ENCODE data around the gene USP21. TPM values are rescaled to one million over a fixed set of nuclear protein-coding genes. Genes with fewer than 3 reads are reported as not detected.

The USP21 gene
- total and polyA plus RNA-seq, 9 of the 15 experiments (the other 6 are each of a cell fraction or from before 2014, with no cell fraction given), result 4.9 to 52.4 (median 21.6) TPM

DNA sequence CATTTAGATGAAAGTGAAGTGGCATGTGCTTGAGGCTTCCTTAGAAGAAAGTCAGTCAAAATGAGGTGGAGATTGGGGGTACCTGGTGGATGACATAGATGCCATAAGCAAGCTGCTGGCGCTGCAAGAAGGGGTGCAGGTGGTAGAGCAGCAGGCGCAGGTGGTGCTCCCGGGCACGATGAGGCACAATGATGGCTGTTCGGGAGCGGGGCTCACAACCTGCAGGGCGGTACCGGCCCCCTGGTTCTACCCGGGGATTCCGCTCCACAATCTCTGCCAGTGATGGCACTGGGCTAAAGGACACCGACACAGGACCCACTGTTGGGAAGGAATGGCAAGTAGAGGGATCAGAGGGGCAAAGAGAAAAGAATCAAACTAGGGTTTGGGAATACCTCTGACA, 15.6 kb downstream of the USP21 start:
- no peak overlapping the region for H3K27ac ChIP-seq (ENCODE audit: extremely low read depth, low read depth, low read length)
- no peak overlapping the region for H3K4me2 ChIP-seq (ENCODE audit: insufficient read depth, low read length)

DNA sequence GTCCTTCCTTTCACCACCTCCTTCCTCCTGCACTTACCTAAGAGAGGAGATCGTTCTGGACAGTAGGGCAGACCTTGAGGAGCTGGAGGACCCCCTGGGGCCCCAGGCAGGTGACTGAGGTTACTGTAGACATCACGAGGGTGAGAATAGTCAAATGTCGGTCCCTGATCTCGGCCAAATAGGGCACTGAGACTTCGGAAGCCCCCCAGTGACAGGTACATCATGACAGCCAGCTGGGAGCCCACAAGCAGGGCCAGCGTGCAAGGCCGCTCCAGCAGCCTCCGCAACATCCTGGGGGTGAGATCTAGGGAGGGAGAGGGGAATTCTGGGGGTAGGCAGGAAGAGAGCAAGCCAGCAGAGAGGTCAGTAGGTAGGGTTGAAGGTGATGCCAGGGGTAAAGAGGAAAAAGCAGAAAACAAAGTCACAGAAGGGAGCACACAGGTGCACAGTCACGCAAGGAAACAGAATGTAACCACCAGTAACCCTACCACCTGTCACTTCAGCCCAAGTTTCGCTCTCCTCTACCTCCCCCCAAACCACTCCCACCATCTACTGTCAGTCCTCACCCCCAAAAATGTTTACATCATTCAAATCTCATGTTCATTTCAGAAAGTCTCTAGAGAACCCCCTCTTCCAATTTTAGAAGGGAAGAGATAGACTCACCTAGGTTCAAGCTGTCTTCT, 16.6 kb downstream of the USP21 start:
- FAIRE-seq, result no peak
- Histone ChIP-seq H2AFZ (ENCODE audit: low read depth, low read length) (no peak overlapping the region), H3K79me2 (ENCODE audit: control insufficient read depth, insufficient read depth, low read length) (peaks cover 26% of the 10 kb centered on the region), H3K4me2 (ENCODE audit: insufficient read depth, low read length) (peak overlapping the region; percentile 99), H3K4me3 (peak overlapping the region; percentile 90), H3K9ac (ENCODE audit: insufficient read depth in 1 of 2, low read depth in 2 of 2, low read length in 2 of 2) (peak overlapping the region; percentile 87 to 96), H3K4me1 (replicated peaks in 1 of 2; ENCODE audit: control insufficient read depth in 2 of 2, insufficient read depth in 2 of 2, low read length in 2 of 2) (peaks cover 15 to 38% of the 10 kb centered on the region in 2 experiments; a peak in 4 of 5 replicates), H3K27me3 (ENCODE audit: control insufficient read depth in 2 of 2, insufficient read depth in 2 of 2, low read length in 2 of 2) (no peaks in the 10 kb centered on the region), H3K9me1 (ENCODE audit: control insufficient read depth, insufficient read depth, low read length) (no peaks in the 10 kb centered on the region), H3K9me3 (replicated peaks; ENCODE audit: control insufficient read depth, insufficient read depth, low read depth, low read length) (no peaks in the 10 kb centered on the region), H3K36me3 (ENCODE audit: control insufficient read depth, insufficient read depth, low read length) (peaks cover 54% of the 10 kb centered on the region), H3K27ac (ENCODE audit: extremely low read depth, low read depth, low read length) (no peak overlapping the region), H4K20me1 (replicated peaks; ENCODE audit: control insufficient read depth, insufficient read depth, low read length) (no peaks in the 10 kb centered on the region)
- in situ Hi-C loops (cut with MboI), result no loop called here
- intact Hi-C loops (cut with micrococcal nuclease), result loop anchor here (2.0 to 10.0 kb wide), 2 partner anchors 17 to 341 kb away; partner anchors contain the start of gene USP21
- TF ChIP-seq, protein P1, sequence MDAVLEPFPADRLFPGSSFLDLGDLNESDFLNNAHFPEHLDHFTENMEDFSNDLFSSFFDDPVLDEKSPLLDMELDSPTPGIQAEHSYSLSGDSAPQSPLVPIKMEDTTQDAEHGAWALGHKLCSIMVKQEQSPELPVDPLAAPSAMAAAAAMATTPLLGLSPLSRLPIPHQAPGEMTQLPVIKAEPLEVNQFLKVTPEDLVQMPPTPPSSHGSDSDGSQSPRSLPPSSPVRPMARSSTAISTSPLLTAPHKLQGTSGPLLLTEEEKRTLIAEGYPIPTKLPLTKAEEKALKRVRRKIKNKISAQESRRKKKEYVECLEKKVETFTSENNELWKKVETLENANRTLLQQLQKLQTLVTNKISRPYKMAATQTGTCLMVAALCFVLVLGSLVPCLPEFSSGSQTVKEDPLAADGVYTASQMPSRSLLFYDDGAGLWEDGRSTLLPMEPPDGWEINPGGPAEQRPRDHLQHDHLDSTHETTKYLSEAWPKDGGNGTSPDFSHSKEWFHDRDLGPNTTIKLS (IDR thresholded peaks at IDR 0.05; ENCODE audit: borderline replicate concordance, low read depth), result no peak
- 0 out of 2 replicates have a peak, but pooled peaks have one; percentile 28 for TF ChIP-seq RBFOX2 (IDR thresholded peaks at IDR 0.05; ENCODE audit: low read depth, low read length)
- POLR2A ChIA-PET, result interaction anchor here (0.5 to 2.3 kb wide), 6 partner anchors 9 to 331 kb away, joined by 3 to 33 read pairs (median 3); partner anchors contain the start of gene PPOX
- ATAC-seq, result no peak
- WGBS (ENCODE audit: insufficient coverage, low coverage, missing lambda C conversion rate), result 78% methylated on average over 7 of the region's 10 CpGs
- no peak for DNase-seq (ENCODE audit: extremely low read depth in 1 of 4, low spot score in 3 of 4)
- CTCF ChIA-PET (ENCODE audit: low intra/inter-chr PET ratio), result no interaction called here
- BruUV-seq (replicated peaks), result TSS peak; percentile 45

More for the DNA sequence above, 15.6 kb downstream of the USP21 start:
- no peak for ATAC-seq
- no peaks in the 10 kb centered on the region for H4K20me1 ChIP-seq (replicated peaks; ENCODE audit: control insufficient read depth, insufficient read depth, low read length)
- peaks cover 15 to 38% of the 10 kb centered on the region in 2 experiments; a peak in 4 of 5 replicates for H3K4me1 ChIP-seq (replicated peaks in 1 of 2; ENCODE audit: control insufficient read depth in 2 of 2, insufficient read depth in 2 of 2, low read length in 2 of 2)
- no peak for DNase-seq (ENCODE audit: extremely low read depth in 1 of 4, low spot score in 3 of 4)
- no peak overlapping the region for H3K4me3 ChIP-seq
- intact Hi-C loops (cut with micrococcal nuclease) (loop anchor here (10.0 kb wide), 1 partner anchor 340 kb away; no protein-coding TSS in a partner anchor), in situ Hi-C loops (cut with MboI) (no loop called here)
- TF ChIP-seq TAF7 (tag; IDR thresholded peaks at IDR 0.05) (no peak), NCOA1 (IDR thresholded peaks at IDR 0.05; ENCODE audit: low read depth) (no peak), RBFOX2 (IDR thresholded peaks at IDR 0.05; ENCODE audit: low read depth, low read length) (peak; percentile 34; the same call in 1 of the 2 replicates)
- H3K9me1 ChIP-seq (ENCODE audit: control insufficient read depth, insufficient read depth, low read length), result no peaks in the 10 kb centered on the region
- peak overlapping the region in 1 of 2 experiments; percentile 22; a peak in 1 of 4 replicates for H3K9ac ChIP-seq (ENCODE audit: insufficient read depth in 1 of 2, low read depth in 2 of 2, low read length in 2 of 2)
- no peak overlapping the region for H2AFZ ChIP-seq (ENCODE audit: low read depth, low read length)
- ChIA-PET POLR2A (interaction anchor here (0.5 to 1.1 kb wide), 2 partner anchors 9 to 196 kb away, joined by 3 to 4 read pairs; partner anchors contain the start of gene PPOX), CTCF (ENCODE audit: low intra/inter-chr PET ratio) (interaction anchor here (0.7 kb wide), 1 partner anchor 131 kb away, joined by 3 read pairs; no protein-coding TSS in a partner anchor)
- H3K79me2 ChIP-seq (ENCODE audit: control insufficient read depth, insufficient read depth, low read length), result peaks cover 26% of the 10 kb centered on the region
- 95% methylated on average over 10 of the region's 11 CpGs for WGBS (ENCODE audit: insufficient coverage, low coverage, missing lambda C conversion rate)
- BruUV-seq (replicated peaks), result no TSS peak
- H3K27me3 ChIP-seq (ENCODE audit: control insufficient read depth in 2 of 2, insufficient read depth in 2 of 2, low read length in 2 of 2), result no peaks in the 10 kb centered on the region
- H3K36me3 ChIP-seq (ENCODE audit: control insufficient read depth, insufficient read depth, low read length), result peaks cover 61% of the 10 kb centered on the region
- no peak for FAIRE-seq
- H3K9me3 ChIP-seq (replicated peaks; ENCODE audit: control insufficient read depth, insufficient read depth, low read depth, low read length), result no peaks in the 10 kb centered on the region
